ENCODE data around the gene ATP6V1G3. TPM values are rescaled to one million over a fixed set of nuclear protein-coding genes. Genes with fewer than 3 reads are reported as not detected.
"Not testable (repeated sequence)": the region's sequence is repeated elsewhere in the genome, so short reads cannot be mapped to it uniquely, and the experiment has no call there.

Gene ATP6V1G3
- polyA plus RNA-seq (2013, experiment 1 of 2) = not detected
- not detected for polyA plus RNA-seq (2013, experiment 2 of 2)

DNA sequence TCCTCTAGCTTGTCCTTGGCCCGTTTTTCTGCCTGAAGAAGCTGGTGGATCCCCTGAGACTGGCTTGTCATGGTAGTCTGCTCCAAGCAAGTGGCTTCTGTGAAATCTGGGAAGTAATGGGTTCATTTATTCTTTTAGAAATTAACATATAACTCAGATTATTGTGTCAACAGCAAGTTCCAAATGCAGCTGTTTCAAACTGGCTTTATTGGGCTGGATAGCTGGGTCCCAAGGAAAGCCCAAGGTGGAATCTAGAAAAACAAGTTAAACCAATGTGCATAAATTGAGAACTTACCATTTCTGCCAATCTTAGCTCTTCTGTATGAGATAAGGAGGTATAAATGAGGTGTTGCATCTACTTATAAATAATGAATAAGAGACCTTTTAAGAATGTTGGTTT lies at the start of gene ATP6V1G3:
TSS of gene ATP6V1G3 (minus strand) at position 101 of the 400 bp plus-strand sequence. CDS start at position 71, 30 bp downstream.
- WGBS, 2 experiments (ENCODE audit: insufficient coverage in 2 of 2) = 83% methylated on average over 1 of the region's 1 CpG; no CpG with 5 or more reads in 1 of the 2 experiments
- H3K4me1 ChIP-seq (ENCODE audit: control insufficient read depth, insufficient read depth, low read length, poor library complexity, severe bottlenecking) = no peaks in the 10 kb centered on the region
- H3K36me3 ChIP-seq (ENCODE audit: control insufficient read depth, insufficient read depth, low read length) = no peaks in the 10 kb centered on the region
- no peaks in the 10 kb centered on the region for H3K9me3 ChIP-seq (ENCODE audit: control insufficient read depth, low read length)
- no peak within 1 kb of the TSS for H3K4me3 ChIP-seq (ENCODE audit: extremely low read depth, insufficient read depth, low read length, poor library complexity, severe bottlenecking)
- no peak within 1 kb of the TSS for H3K27ac ChIP-seq (ENCODE audit: low read depth, low read length, severe bottlenecking)

DNA sequence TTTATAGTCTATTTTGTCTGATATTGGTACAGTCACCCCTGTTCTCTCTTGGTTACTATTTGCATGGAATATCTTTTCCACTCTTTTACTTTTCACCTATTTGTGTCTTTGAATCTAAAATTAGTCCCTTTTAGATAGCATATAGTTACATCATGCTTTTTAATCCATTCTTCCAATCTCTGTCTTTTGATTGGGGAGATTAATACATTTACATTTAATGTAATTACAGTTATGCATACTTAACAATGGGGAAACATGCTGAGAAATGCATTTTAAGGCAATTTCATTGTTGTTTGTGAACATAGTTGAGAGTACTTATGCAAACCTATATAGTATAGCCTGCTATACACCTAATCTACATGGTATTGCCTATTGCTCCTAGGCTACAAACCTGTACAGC lies 48.4 kb upstream of the ATP6V1G3 start:
- Histone ChIP-seq H3K36me3 (ENCODE audit: control insufficient read depth, insufficient read depth, low read length) (no peaks in the 10 kb centered on the region), H3K9me3 (ENCODE audit: control insufficient read depth, low read length) (no peaks in the 10 kb centered on the region), H3K4me3 (ENCODE audit: extremely low read depth, insufficient read depth, low read length, poor library complexity, severe bottlenecking) (no peak overlapping the region), H3K4me1 (ENCODE audit: control insufficient read depth, insufficient read depth, low read length, poor library complexity, severe bottlenecking) (no peaks in the 10 kb centered on the region), H3K27ac (ENCODE audit: low read depth, low read length, severe bottlenecking) (no peak overlapping the region)

GRCh38 chr1:198584163-198584562 lies 43.7 kb upstream of the ATP6V1G3 start:
- Histone ChIP-seq H3K9me3 (ENCODE audit: control insufficient read depth, low read length) (no peaks in the 10 kb centered on the region), H3K4me1 (ENCODE audit: control insufficient read depth, insufficient read depth, low read length, poor library complexity, severe bottlenecking) (no peaks in the 10 kb centered on the region), H3K36me3 (ENCODE audit: control insufficient read depth, insufficient read depth, low read length) (no peaks in the 10 kb centered on the region), H3K4me3 (ENCODE audit: extremely low read depth, insufficient read depth, low read length, poor library complexity, severe bottlenecking) (no peak overlapping the region), H3K27ac (ENCODE audit: low read depth, low read length, severe bottlenecking) (no peak overlapping the region)
- WGBS, 2 experiments (ENCODE audit: insufficient coverage in 2 of 2) = 82 to 95% methylated on average over 7 to 19 of the region's 26 CpGs

DNA sequence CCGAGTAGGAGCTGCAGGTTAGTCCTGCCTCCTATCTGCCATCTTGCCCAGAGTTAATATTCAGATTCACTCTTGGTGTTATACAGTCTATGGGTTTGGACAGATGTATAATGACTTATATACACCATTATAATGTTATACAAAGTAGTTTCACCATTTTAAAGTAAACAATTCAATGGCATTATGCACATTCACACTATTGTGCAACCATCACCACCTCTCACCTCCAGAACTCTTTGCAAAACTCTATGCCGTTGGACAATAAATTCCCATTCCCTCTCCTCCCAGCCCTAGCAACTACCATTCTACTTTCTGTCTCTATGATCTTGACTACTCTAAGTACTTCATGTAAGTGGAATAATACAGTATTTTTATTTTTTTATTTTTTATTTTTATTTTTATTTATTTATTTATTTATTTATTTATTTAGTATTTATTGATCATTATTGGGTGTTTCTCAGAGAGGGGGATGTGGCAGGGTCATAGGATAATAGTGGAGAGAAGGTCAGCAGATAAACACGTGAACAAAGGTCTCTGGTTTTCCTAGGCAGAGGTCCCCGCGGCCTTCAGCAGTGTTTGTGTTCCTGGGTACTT lies 42.8 kb upstream of the ATP6V1G3 start:
- H3K36me3 ChIP-seq (ENCODE audit: control insufficient read depth, insufficient read depth, low read length); H3K4me1 ChIP-seq (ENCODE audit: control insufficient read depth, insufficient read depth, low read length, poor library complexity, severe bottlenecking); H3K27ac ChIP-seq (ENCODE audit: low read depth, low read length, severe bottlenecking); H3K9me3 ChIP-seq (ENCODE audit: control insufficient read depth, low read length); H3K4me3 ChIP-seq (ENCODE audit: extremely low read depth, insufficient read depth, low read length, poor library complexity, severe bottlenecking): not testable (repeated sequence)
- WGBS, 2 experiments (ENCODE audit: insufficient coverage in 2 of 2) = 100% methylated on average over 1 of the region's 5 CpGs

- H3K9me3 ChIP-seq (ENCODE audit: control insufficient read depth, low read length) = no peaks in the 10 kb centered on the region
- H3K36me3 ChIP-seq (ENCODE audit: control insufficient read depth, insufficient read depth, low read length) = no peaks in the 10 kb centered on the region
- no peaks in the 10 kb centered on the region for H3K4me1 ChIP-seq (ENCODE audit: control insufficient read depth, insufficient read depth, low read length, poor library complexity, severe bottlenecking)
- no peak overlapping the region for H3K27ac ChIP-seq (ENCODE audit: low read depth, low read length, severe bottlenecking)
- WGBS, 2 experiments (ENCODE audit: insufficient coverage in 2 of 2) = no CpG with 5 or more reads among the region's 1 CpG
- H3K4me3 ChIP-seq (ENCODE audit: extremely low read depth, insufficient read depth, low read length, poor library complexity, severe bottlenecking) = no peak overlapping the region
Observed at GRCh38 chr1:198577444-198577843, 37.0 kb upstream of the ATP6V1G3 start.

DNA sequence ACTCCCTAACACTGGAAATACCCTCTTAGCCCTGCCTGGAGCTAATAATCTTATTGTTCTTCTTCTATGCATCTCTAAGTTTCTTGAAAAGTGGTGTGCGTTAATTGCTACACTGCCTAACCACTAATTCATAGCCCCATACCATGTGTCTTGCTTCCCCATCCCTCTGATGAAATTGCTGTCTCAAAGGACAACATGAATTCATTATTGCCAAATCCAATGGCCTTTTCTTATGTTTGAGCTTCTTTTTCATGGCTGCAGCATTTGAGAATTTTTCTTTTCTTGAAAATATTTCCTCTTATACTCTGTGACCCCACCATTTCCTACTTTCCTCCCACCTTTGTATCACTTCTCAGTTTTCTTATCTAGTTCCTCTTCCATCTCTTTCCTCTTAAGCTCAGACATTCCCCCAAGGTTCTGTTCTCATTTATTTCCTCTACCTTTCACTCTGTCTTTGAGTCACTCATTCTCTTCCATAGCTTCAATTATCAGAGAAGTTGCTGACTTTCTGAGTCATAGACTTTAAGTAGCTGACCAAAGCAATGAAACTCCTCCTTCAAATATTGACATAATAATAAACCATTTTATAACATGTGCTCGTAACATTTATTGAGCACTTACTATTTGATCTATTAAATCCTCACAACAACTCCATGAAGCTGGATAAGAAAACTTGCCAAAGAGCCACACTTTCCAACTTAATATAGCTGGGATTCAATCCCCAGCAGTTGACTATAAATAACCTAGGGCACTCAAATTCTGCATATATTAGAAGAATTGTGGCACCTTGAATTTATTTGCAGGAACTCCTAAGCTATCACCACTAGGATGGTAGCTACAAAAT lies 35.5 kb upstream of the ATP6V1G3 start:
- Histone ChIP-seq H3K27ac (ENCODE audit: low read depth, low read length, severe bottlenecking) (no peak overlapping the region), H3K36me3 (ENCODE audit: control insufficient read depth, insufficient read depth, low read length) (no peaks in the 10 kb centered on the region), H3K4me1 (ENCODE audit: control insufficient read depth, insufficient read depth, low read length, poor library complexity, severe bottlenecking) (no peaks in the 10 kb centered on the region), H3K9me3 (ENCODE audit: control insufficient read depth, low read length) (no peaks in the 10 kb centered on the region), H3K4me3 (ENCODE audit: extremely low read depth, insufficient read depth, low read length, poor library complexity, severe bottlenecking) (no peak overlapping the region)
- WGBS, 2 experiments (ENCODE audit: insufficient coverage in 2 of 2) = 80 to 100% methylated on average over 1 of the region's 2 CpGs

- Histone ChIP-seq H3K27ac (ENCODE audit: low read depth, low read length, severe bottlenecking) (no peak overlapping the region), H3K4me3 (ENCODE audit: extremely low read depth, insufficient read depth, low read length, poor library complexity, severe bottlenecking) (no peak overlapping the region), H3K36me3 (ENCODE audit: control insufficient read depth, insufficient read depth, low read length) (no peaks in the 10 kb centered on the region), H3K9me3 (ENCODE audit: control insufficient read depth, low read length) (no peaks in the 10 kb centered on the region), H3K4me1 (ENCODE audit: control insufficient read depth, insufficient read depth, low read length, poor library complexity, severe bottlenecking) (no peaks in the 10 kb centered on the region)
- WGBS, 2 experiments (ENCODE audit: insufficient coverage in 2 of 2) = no CpG with 5 or more reads among the region's 1 CpG
Observed at GRCh38 chr1:198575292-198575691, 34.8 kb upstream of the ATP6V1G3 start.

- WGBS, 2 experiments (ENCODE audit: insufficient coverage in 2 of 2) = no CpG with 5 or more reads among the region's 1 CpG
- no peak overlapping the region for H3K27ac ChIP-seq (ENCODE audit: low read depth, low read length, severe bottlenecking)
- no peaks in the 10 kb centered on the region for H3K36me3 ChIP-seq (ENCODE audit: control insufficient read depth, insufficient read depth, low read length)
- no peaks in the 10 kb centered on the region for H3K9me3 ChIP-seq (ENCODE audit: control insufficient read depth, low read length)
- H3K4me3 ChIP-seq (ENCODE audit: extremely low read depth, insufficient read depth, low read length, poor library complexity, severe bottlenecking) = no peak overlapping the region
- H3K4me1 ChIP-seq (ENCODE audit: control insufficient read depth, insufficient read depth, low read length, poor library complexity, severe bottlenecking) = no peaks in the 10 kb centered on the region
Observed at GRCh38 chr1:198574325-198574724, 33.8 kb upstream of the ATP6V1G3 start.

GRCh38 chr1:198564716-198565115 lies 24.2 kb upstream of the ATP6V1G3 start:
- H3K4me1 ChIP-seq (ENCODE audit: control insufficient read depth, insufficient read depth, low read length, poor library complexity, severe bottlenecking) = no peaks in the 10 kb centered on the region
- no peak overlapping the region for H3K27ac ChIP-seq (ENCODE audit: low read depth, low read length, severe bottlenecking)
- no peak overlapping the region for H3K4me3 ChIP-seq (ENCODE audit: extremely low read depth, insufficient read depth, low read length, poor library complexity, severe bottlenecking)
- H3K36me3 ChIP-seq (ENCODE audit: control insufficient read depth, insufficient read depth, low read length) = no peaks in the 10 kb centered on the region
- 85 to 100% methylated on average over 1 of the region's 1 CpG for WGBS, 2 experiments (ENCODE audit: insufficient coverage in 2 of 2)
- H3K9me3 ChIP-seq (ENCODE audit: control insufficient read depth, low read length) = no peaks in the 10 kb centered on the region

DNA sequence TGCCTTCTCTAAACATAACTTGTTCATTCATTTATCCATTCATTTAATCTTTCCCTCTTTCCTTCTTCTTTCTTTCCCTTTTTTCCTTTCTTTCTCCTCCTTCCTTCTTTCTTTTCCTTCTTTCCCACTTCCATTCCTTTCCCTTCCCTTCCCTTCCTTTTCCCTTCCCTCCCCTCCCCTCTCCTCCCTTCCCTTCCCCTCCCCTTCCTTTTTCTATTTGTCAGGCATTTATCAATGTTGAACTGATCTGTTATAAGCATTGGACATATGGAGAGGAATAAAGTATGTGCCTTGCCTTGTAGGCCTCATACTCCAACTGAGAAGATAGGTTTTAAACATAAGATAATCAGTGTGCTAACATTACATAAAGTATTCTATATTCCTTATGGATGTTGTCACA lies 23.7 kb upstream of the ATP6V1G3 start:
- Histone ChIP-seq H3K27ac (ENCODE audit: low read depth, low read length, severe bottlenecking) (no peak overlapping the region), H3K36me3 (ENCODE audit: control insufficient read depth, insufficient read depth, low read length) (no peaks in the 10 kb centered on the region), H3K9me3 (ENCODE audit: control insufficient read depth, low read length) (no peaks in the 10 kb centered on the region), H3K4me1 (ENCODE audit: control insufficient read depth, insufficient read depth, low read length, poor library complexity, severe bottlenecking) (no peaks in the 10 kb centered on the region), H3K4me3 (ENCODE audit: extremely low read depth, insufficient read depth, low read length, poor library complexity, severe bottlenecking) (no peak overlapping the region)

- Histone ChIP-seq H3K36me3 (ENCODE audit: control insufficient read depth, insufficient read depth, low read length) (no peaks in the 10 kb centered on the region), H3K4me1 (ENCODE audit: control insufficient read depth, insufficient read depth, low read length, poor library complexity, severe bottlenecking) (no peaks in the 10 kb centered on the region), H3K4me3 (ENCODE audit: extremely low read depth, insufficient read depth, low read length, poor library complexity, severe bottlenecking) (no peak overlapping the region), H3K27ac (ENCODE audit: low read depth, low read length, severe bottlenecking) (no peak overlapping the region), H3K9me3 (ENCODE audit: control insufficient read depth, low read length) (no peaks in the 10 kb centered on the region)
- WGBS, 2 experiments (ENCODE audit: insufficient coverage in 2 of 2) = 17 to 100% methylated on average over 1 of the region's 1 CpG
Observed at GRCh38 chr1:198563583-198563982, 23.1 kb upstream of the ATP6V1G3 start.

All from mesodermal cell (in vitro differentiated cells).